GM20431 (cell line): ENCODE measurements around the gene BBS1.
"Not testable (repeated sequence)": the region's sequence is repeated elsewhere in the genome, so short reads cannot be mapped to it uniquely, and the experiment has no call there.

ENCODE experiments used
- in situ Hi-C: fragments of 300-500 bp; cut with MseI, MboI; formaldehyde crosslinking; loops from one replicate; pipeline ENCODE4 v1.15.0; 2020; ENCODE audit warnings: low sequenced_read_pairs; ENCODE audit not compliant: unreplicated experiment

Gene BBS1

GRCh38 chr11:66510271-66510989 is at the start of gene BBS1:
Gene BBS1 (plus strand): TSS chr11:66510635. CDS start chr11:66510660, 25 bp downstream.
- in situ Hi-C loops, result no loop called here

GRCh38 chr11:66462010-66462409 is 48.4 kb upstream of the BBS1 start:
- in situ Hi-C loops, result no loop called here

- in situ Hi-C loops, result no loop called here
These were observed 47.5 kb upstream of the BBS1 start for GRCh38 chr11:66462911-66463310.

- in situ Hi-C loops, result not testable (repeated sequence)
These were observed 46.3 kb upstream of the BBS1 start for GRCh38 chr11:66464116-66464515.

- in situ Hi-C loops, result no loop called here
These were observed 45.5 kb upstream of the BBS1 start for GRCh38 chr11:66464916-66465315.

- in situ Hi-C loops, result no loop called here
These were observed 44.8 kb upstream of the BBS1 start for GRCh38 chr11:66465373-66466224.

- in situ Hi-C loops, result no loop called here
These were observed 44.0 kb upstream of the BBS1 start, which contains the start of gene PELI3 for GRCh38 chr11:66466225-66467033. Gene PELI3 (plus strand): TSS chr11:66466905. CDS start chr11:66468129, 1,224 bp downstream.

GRCh38 chr11:66467034-66467659 is 43.3 kb upstream of the BBS1 start:
- in situ Hi-C loops, result no loop called here

GRCh38 chr11:66467756-66468155 is 42.7 kb upstream of the BBS1 start:
- in situ Hi-C loops, result no loop called here

GRCh38 chr11:66468691-66469090 is 41.7 kb upstream of the BBS1 start:
- in situ Hi-C loops, result no loop called here

GRCh38 chr11:66469441-66469840 is 41.0 kb upstream of the BBS1 start:
- in situ Hi-C loops, result no loop called here

GRCh38 chr11:66470015-66470414 is 40.4 kb upstream of the BBS1 start:
- in situ Hi-C loops, result no loop called here

GRCh38 chr11:66471142-66471541 is 39.3 kb upstream of the BBS1 start:
- in situ Hi-C loops, result no loop called here

- in situ Hi-C loops, result no loop called here
These were observed 38.4 kb upstream of the BBS1 start for GRCh38 chr11:66472054-66472453.

- in situ Hi-C loops, result no loop called here
These were observed 37.3 kb upstream of the BBS1 start for GRCh38 chr11:66473167-66473566.

- in situ Hi-C loops, result no loop called here
These were observed 36.6 kb upstream of the BBS1 start for GRCh38 chr11:66473608-66474515.

GRCh38 chr11:66475349-66476172 is 34.9 kb upstream of the BBS1 start:
- in situ Hi-C loops, result no loop called here

- in situ Hi-C loops, result no loop called here
These were observed 34.1 kb upstream of the BBS1 start for GRCh38 chr11:66476173-66476840.
